GM21447 (cell line): ENCODE results near the gene HAT1.
"Not testable (repeated sequence)": the region's sequence is repeated elsewhere in the genome, so short reads cannot be mapped to it uniquely, and the experiment has no call there.

Experiments used
- ATAC-seq: cut with Tn5 transposase; IDR thresholded peaks from one replicate; pipeline ENCODE4 v1.9.1; 2021; ENCODE audit not compliant: unreplicated experiment

HAT1 gene

GRCh38 chr2:171968509-171968908 is 46.2 kb downstream of the HAT1 start:
- no peak for ATAC-seq

- ATAC-seq, result no peak
These were observed 50.2 kb downstream of the HAT1 start for GRCh38 chr2:171972329-171972982.

GRCh38 chr2:171979103-171979502 is 56.8 kb downstream of the HAT1 start:
- no peak for ATAC-seq

GRCh38 chr2:171983924-171984323 is 61.7 kb downstream of the HAT1 start:
- ATAC-seq, result not testable (repeated sequence)

- no peak for ATAC-seq
These were observed 62.8 kb downstream of the HAT1 start for GRCh38 chr2:171985076-171985475.

- no peak for ATAC-seq
These were observed 64.5 kb downstream of the HAT1 start for GRCh38 chr2:171986778-171987177.

- ATAC-seq, result no peak
These were observed 68.8 kb downstream of the HAT1 start for GRCh38 chr2:171991027-171991426.

GRCh38 chr2:171995586-171995985 is 73.3 kb downstream of the HAT1 start:
- ATAC-seq, result no peak

GRCh38 chr2:171996021-171996420 is 73.8 kb downstream of the HAT1 start:
- no peak for ATAC-seq

GRCh38 chr2:171997031-171997430 is 74.8 kb downstream of the HAT1 start:
- ATAC-seq, result not testable (repeated sequence)

- ATAC-seq, result no peak
These were observed 76.9 kb downstream of the HAT1 start for GRCh38 chr2:171999161-171999560.

GRCh38 chr2:171999604-172000469 is 77.6 kb downstream of the HAT1 start, which contains the start of gene METAP1D:
Gene METAP1D, plus strand, starts transcription at chr2:171999953. Its CDS starts 17 bp downstream, at chr2:171999970.
- peak; percentile 88 for ATAC-seq

- ATAC-seq, result no peak
These were observed 78.6 kb downstream of the HAT1 start for GRCh38 chr2:172000696-172001361.

GRCh38 chr2:172007372-172007771 is 85.1 kb downstream of the HAT1 start:
- no peak for ATAC-seq

- ATAC-seq, result no peak
These were observed 87.6 kb downstream of the HAT1 start for GRCh38 chr2:172009823-172010222.

- no peak for ATAC-seq
These were observed 89.7 kb downstream of the HAT1 start for GRCh38 chr2:172011812-172012575.

GRCh38 chr2:172012677-172013391 is 90.6 kb downstream of the HAT1 start:
- no peak for ATAC-seq

GRCh38 chr2:172013396-172013795 is 91.1 kb downstream of the HAT1 start:
- peak; percentile 93 for ATAC-seq

GRCh38 chr2:172021074-172021931 is 99.0 kb downstream of the HAT1 start:
- no peak for ATAC-seq
